GM18520 (cell line): ENCODE results near the gene RGS6.

Source experiments
- ATAC-seq: cut with Tn5 transposase; IDR thresholded peaks from one replicate; pipeline ENCODE4 v1.9.1; 2021; ENCODE audit not compliant: unreplicated experiment

RGS6 gene

GRCh38 chr14:72389200-72389599, 457.0 kb downstream of the RGS6 start:
- no peak for ATAC-seq

- ATAC-seq = no peak
Observed at GRCh38 chr14:72401101-72401625, 468.9 kb downstream of the RGS6 start.

GRCh38 chr14:72401632-72402376, 469.6 kb downstream of the RGS6 start:
- no peak for ATAC-seq

GRCh38 chr14:72402377-72402772, 470.1 kb downstream of the RGS6 start:
- ATAC-seq = no peak

GRCh38 chr14:72404106-72404774, 472.0 kb downstream of the RGS6 start:
- ATAC-seq = no peak

GRCh38 chr14:72404998-72405397, 472.8 kb downstream of the RGS6 start:
- no peak for ATAC-seq

- ATAC-seq = no peak
Observed at GRCh38 chr14:72408020-72408419, 475.8 kb downstream of the RGS6 start.

GRCh38 chr14:72409047-72409446, 476.8 kb downstream of the RGS6 start:
- ATAC-seq = no peak

GRCh38 chr14:72416081-72416849, 484.0 kb downstream of the RGS6 start:
- no peak for ATAC-seq

GRCh38 chr14:72416892-72417291, 484.7 kb downstream of the RGS6 start:
- ATAC-seq = no peak

GRCh38 chr14:72418806-72419205, 486.6 kb downstream of the RGS6 start:
- no peak for ATAC-seq

GRCh38 chr14:72419226-72419775, 487.1 kb downstream of the RGS6 start:
- no peak for ATAC-seq

- no peak for ATAC-seq
Observed at GRCh38 chr14:72420749-72421474, 488.7 kb downstream of the RGS6 start.

GRCh38 chr14:72423957-72424356, 491.7 kb downstream of the RGS6 start:
- no peak for ATAC-seq

GRCh38 chr14:72430457-72430856, 498.2 kb downstream of the RGS6 start:
- no peak for ATAC-seq

GRCh38 chr14:72432748-72433147, 500.5 kb downstream of the RGS6 start:
- ATAC-seq = no peak

- ATAC-seq = no peak
Observed at GRCh38 chr14:72433511-72433910, 501.3 kb downstream of the RGS6 start.

- no peak for ATAC-seq
Observed at GRCh38 chr14:72434856-72435255, 502.6 kb downstream of the RGS6 start.

- no peak for ATAC-seq
Observed at GRCh38 chr14:72439707-72440106, 507.5 kb downstream of the RGS6 start.

- no peak for ATAC-seq
Observed at GRCh38 chr14:72443256-72443655, 511.0 kb downstream of the RGS6 start.

GRCh38 chr14:72443991-72444441, 511.8 kb downstream of the RGS6 start:
- no peak for ATAC-seq
